NCI-H1930 (cell line): ENCODE measurements around the gene KCTD16.
A peak's percentile ranks its signal among the peaks of the same experiment; 100 is the strongest.

ENCODE experiments used
- DNase-seq, 2 experiments: peaks; one replicate each; lab custom pipeline; 2025; lab: John Stamatoyannopoulos, UW

KCTD16 gene

GRCh38 chr5:144284931-144285502 lies 114.3 kb downstream of the KCTD16 start:
- DNase-seq = no peak

- no peak for DNase-seq
Observed at GRCh38 chr5:144289277-144289676, 118.6 kb downstream of the KCTD16 start.

- no peak for DNase-seq
Observed at GRCh38 chr5:144292029-144292428, 121.4 kb downstream of the KCTD16 start.

GRCh38 chr5:144295284-144295683 lies 124.6 kb downstream of the KCTD16 start:
- DNase-seq = no peak

GRCh38 chr5:144297081-144297480 lies 126.4 kb downstream of the KCTD16 start:
- no peak for DNase-seq

- no peak for DNase-seq
Observed at GRCh38 chr5:144298658-144299057, 128.0 kb downstream of the KCTD16 start.

GRCh38 chr5:144304688-144305087 lies 134.0 kb downstream of the KCTD16 start:
- DNase-seq = no peak

GRCh38 chr5:144307736-144308135 lies 137.1 kb downstream of the KCTD16 start:
- DNase-seq = no peak

- DNase-seq = no peak
Observed at GRCh38 chr5:144308174-144308573, 137.5 kb downstream of the KCTD16 start.

- DNase-seq = no peak
Observed at GRCh38 chr5:144308906-144309670, 138.4 kb downstream of the KCTD16 start.

- no peak for DNase-seq
Observed at GRCh38 chr5:144310621-144311020, 139.9 kb downstream of the KCTD16 start.

GRCh38 chr5:144313147-144313726 lies 142.6 kb downstream of the KCTD16 start:
- no peak for DNase-seq

- no peak for DNase-seq
Observed at GRCh38 chr5:144315026-144315425, 144.4 kb downstream of the KCTD16 start.

GRCh38 chr5:144315994-144316634 lies 145.4 kb downstream of the KCTD16 start:
- no peak for DNase-seq

- DNase-seq = no peak
Observed at GRCh38 chr5:144318011-144318410, 147.3 kb downstream of the KCTD16 start.

- DNase-seq = no peak
Observed at GRCh38 chr5:144318460-144318859, 147.8 kb downstream of the KCTD16 start.

- DNase-seq = no peak
Observed at GRCh38 chr5:144323181-144323580, 152.5 kb downstream of the KCTD16 start.

GRCh38 chr5:144325532-144325931 lies 154.9 kb downstream of the KCTD16 start:
- no peak for DNase-seq

GRCh38 chr5:144328494-144328893 lies 157.8 kb downstream of the KCTD16 start:
- peak in 1 of 2 experiments; percentile 6 for DNase-seq

GRCh38 chr5:144328980-144329379 lies 158.3 kb downstream of the KCTD16 start:
- DNase-seq = no peak

- DNase-seq = no peak
Observed at GRCh38 chr5:144329681-144330080, 159.0 kb downstream of the KCTD16 start.

GRCh38 chr5:144331361-144331760 lies 160.7 kb downstream of the KCTD16 start:
- DNase-seq = no peak

GRCh38 chr5:144332265-144332664 lies 161.6 kb downstream of the KCTD16 start:
- DNase-seq = no peak
